C1 segment of cervical spinal cord (tissue), 14 donors: ENCODE data around the gene MLKL.

ENCODE experiments used
- DNase-seq, 14 donors: peaks; one replicate each; lab custom pipeline; 2025; lab: John Stamatoyannopoulos, UW

MLKL gene

GRCh38 chr16:74651841-74652240 is 48.8 kb downstream of the MLKL start:
- DNase-seq = no peak

DNA sequence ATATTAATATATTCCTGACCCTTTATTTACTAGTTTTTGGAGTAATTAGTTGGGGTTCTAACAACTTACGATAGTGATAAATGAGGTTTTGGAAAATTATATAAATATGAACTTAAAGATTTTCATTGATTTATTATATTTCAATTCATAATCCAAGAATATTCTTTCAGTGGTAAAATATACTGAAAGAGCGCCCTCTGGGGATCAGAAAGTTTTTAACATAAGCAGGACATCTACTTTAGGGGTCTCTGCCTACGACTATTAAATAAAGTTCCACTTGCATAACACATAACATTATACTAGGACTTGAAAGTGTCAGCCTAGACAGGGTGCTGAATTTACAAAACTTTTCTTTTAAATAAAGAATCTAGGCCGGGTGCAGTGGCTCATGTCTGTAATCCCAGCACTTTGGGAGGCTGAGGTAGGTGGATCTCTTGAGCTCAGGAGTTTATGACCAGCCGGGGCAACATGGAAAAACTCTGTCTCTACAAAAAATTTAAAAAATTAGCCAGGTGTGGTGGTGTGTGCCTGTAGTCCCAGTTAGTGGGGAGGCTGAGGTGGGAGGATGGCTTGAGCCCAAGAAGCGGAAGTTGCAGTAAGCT is 49.6 kb downstream of the MLKL start:
- no peak for DNase-seq

DNA sequence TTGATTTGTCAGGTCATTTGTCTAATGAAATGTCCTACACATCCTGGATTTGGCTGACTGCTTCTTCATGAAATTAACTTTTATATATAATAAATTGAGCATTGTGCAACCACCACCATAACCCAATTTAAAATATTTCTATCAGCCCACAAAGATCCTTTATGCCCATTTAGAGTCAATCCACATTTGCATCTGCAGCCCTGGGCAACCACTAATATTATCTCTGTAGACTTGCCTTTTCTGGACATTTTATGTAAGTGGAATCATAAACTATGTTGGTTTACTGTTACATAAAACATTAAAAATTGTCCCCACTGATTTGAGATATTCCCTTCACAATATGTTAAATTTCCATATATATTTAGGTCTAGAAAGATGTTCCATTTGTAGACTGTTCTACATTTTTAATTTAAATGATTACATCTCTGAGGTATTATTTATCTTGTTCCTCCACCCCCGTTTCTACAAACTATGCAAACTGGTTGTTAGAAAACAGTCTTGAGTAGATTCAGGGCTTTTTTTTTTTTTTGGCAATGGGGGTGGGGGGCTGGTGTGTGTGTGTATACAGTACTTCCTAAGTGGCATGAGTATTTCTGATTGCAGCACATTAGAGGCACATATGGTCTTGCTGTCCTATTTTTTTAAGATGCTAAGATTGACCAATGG is 50.7 kb downstream of the MLKL start:
- DNase-seq = no peak

GRCh38 chr16:74641969-74642368 is 58.7 kb downstream of the MLKL start:
- no peak for DNase-seq

DNA sequence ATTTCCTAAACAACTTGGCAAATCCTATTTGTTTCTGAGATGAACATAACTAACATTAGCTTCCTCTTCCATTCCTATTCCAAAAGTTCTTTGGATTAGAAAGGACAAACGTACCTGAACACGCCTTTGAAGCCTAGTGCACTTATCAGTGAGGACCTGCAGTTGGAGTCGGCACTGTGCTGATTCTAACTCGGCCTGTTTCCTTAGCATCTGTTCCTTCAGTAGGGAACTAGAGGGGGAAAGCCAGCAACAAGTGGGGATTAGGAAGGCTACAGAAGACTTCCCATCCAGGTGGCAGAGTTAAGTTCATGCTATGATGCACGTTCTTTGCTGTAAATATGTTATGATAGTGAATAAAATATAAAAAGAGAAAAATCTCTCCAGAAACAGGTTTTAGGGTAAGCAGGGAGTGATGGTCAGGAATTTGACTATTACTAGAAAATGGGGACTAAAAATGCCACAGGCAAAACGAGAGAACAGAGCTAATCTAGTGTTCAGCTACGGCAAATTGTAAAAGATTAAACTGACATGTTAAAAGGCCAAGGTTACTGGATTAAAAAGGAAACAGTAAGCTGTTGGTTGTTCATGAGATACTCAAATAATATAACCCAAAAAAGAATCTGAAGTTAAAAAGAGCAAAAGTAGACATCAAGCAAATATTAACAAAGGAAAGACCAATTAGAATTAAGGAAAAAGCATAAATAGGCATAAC is 62.8 kb downstream of the MLKL start:
- no peak for DNase-seq

GRCh38 chr16:74635303-74635702 is 65.4 kb downstream of the MLKL start:
- no peak for DNase-seq

DNA sequence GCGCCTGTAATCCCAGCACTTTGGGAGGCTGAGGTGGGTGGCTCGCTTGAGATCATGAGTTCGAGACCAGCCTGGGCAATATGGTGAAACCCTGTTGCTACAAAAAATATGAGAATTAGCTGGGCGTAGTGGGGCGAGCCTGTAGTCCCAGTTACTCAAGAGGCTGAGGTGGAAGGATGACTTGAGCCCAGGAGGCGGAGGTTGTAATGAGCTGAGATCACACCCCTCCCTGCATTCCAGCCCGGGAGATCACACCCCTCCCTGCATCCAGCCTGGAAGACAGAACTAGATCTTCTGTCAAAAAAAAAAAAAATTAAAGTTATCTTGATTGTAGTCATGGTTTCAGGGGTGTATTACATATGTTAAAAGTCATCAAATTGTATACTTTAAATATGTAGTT is 67.0 kb downstream of the MLKL start:
- no peak for DNase-seq

DNA sequence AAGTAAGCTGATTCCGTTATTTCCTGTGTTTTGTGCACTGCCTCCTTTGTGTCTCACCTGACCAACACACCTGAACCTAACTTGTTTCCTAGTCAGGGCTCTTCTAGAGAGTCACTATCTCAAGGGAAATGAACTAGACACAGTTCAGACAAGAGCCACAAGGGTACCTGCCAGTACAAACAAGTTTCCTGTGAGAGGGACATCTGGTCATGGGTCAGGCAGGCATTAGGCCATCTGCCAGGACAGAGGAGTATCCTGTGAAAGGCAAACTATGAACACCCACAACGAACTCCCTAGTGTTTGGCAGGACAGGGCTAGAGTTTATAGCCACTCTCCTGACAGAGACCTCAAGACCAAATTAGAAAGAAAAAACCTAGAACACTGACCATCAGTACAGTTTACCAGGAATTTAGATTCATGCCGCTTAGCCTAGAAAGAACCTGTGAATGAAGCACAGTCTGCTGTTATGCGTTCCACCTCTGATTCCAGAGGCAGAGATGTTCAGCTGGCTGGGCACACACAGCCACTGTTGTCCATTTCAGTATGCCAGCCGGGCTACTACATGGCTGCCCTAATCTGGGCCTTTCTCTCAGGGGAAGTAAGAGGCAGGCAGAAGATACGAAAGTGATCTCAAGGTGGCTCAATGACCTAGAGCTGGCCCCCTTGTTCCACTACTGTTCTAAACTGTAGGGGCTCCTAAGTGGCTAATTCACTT is 73.0 kb downstream of the MLKL start:
- no peak for DNase-seq

DNA sequence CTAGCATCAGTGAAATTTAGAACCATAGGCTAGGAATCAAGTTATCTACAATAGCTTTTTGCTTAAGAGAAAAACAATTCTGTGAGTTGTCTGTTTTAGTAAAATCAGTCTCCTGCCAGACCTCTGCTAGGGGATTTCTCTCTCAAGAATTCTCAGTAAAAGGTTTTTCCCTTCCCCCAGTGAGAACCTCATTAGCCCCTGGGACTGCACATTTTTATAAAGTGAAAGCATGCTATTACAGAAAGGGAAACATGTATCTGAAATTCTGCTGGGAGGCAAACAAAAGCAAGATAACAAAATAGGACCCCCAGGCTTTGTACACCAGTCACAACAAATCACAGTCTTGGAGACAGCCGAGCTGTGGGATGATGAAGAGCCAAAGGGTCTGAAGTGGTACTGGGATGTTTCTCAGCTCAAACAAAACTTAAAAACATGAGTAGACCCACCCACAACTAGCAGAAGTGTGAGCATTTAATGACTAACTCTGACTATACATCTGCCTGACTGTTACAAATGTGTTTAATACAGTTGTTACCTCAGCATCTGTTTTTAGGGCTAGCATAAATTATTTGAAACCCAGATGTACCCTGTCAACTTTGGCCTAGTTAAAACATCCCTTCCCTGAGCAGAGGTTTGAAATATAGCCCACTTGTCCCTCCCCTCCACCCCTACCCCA is 73.8 kb downstream of the MLKL start:
- DNase-seq = no peak

- DNase-seq = no peak
Observed at GRCh38 chr16:74625500-74626350, 74.9 kb downstream of the MLKL start.

DNA sequence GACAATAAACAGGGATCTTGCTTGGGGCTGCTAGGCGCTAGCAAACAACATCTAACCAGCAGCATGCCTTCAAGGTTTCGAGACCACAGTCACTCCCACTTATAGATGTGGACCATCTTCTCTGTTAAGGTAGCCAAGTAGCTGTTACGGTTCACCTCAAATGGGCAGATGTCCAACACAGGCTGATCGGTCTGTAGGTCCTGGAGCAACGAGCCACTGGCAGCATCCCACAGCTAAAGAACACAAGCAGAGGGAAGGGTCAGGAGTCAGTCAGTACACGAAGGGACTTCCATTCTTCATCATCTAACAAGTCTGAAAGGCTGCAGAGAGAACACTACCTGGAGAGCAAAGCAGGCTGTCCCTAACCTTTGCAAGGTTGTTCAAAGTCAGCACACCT is 76.8 kb downstream of the MLKL start:
- no peak for DNase-seq

GRCh38 chr16:74623214-74623838 is 77.3 kb downstream of the MLKL start:
- DNase-seq = no peak

DNA sequence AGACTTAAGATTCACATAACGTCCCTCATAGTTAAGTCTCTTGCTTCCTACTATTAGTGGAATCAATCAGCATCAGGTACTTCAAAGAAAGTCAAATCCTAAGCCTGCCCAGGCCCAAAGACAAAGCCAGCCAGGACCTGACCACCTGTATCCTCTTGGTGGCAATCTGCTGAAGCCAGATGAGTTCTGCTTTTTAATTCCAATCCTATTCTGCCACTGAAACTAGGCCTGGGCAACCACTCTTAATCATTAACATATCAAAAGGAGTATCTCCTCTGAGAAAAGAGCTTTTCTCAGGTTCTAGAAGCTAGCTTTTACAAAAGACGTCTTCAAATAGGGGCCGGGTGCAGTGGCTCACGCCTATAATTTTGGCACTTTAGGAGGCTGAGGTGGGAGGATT is 78.7 kb downstream of the MLKL start:
- no peak for DNase-seq
